ENCODE measurements around the gene TCF12.
A peak's percentile ranks its signal among the peaks of the same experiment; 100 is the strongest.

Gene TCF12

DNA sequence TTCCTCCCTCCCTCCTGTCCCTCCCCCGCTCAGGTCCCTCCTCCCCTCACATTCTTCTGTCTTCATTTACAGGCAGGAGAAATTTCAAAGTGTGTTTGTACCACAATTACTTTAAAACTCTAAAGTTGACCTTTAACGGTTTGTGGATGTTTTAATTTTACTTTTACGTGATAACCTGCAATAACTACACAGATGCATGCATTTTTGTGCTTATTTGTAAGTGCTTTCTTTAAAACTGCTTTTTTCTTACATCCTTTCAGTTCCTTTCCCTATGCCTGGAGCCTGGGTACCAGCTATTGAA is 406.1 kb downstream of the TCF12 start:
- DNase-seq, result no peak

DNA sequence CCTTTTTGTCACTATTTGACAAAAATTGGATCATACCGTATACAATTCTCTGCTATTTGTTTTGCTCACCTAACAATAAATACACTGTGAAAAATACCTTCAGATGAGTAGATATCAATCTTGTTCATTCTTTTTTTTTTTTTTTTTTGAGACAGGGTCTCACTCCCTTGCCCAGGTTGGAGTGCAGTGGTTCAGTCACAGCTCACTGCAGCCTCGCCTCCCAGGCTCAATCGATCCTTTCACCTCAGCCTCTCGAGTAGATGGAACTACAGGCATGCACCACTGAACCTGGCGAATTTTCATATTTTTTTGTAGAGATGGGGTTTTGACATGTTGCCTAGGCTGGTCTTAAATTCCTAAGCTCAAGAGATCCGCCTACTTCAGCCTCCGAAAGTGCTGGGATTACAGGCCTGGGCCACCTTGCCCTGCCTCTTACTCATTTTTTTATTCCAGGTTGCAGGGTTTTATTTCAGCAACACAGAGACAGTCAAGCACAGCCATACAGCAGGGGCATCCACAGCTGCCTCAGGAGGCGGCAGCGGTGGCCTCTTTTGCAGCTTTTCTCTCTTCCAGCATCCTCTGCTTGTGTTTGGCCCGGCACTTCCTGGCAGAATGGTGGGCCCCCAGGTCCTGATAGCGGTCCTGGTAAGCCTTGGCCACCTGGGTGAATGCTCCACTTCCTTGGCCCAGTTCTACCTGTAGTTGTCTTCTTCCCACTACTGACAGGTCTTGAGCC is 406.7 kb downstream of the TCF12 start:
- no peak for DNase-seq

DNA sequence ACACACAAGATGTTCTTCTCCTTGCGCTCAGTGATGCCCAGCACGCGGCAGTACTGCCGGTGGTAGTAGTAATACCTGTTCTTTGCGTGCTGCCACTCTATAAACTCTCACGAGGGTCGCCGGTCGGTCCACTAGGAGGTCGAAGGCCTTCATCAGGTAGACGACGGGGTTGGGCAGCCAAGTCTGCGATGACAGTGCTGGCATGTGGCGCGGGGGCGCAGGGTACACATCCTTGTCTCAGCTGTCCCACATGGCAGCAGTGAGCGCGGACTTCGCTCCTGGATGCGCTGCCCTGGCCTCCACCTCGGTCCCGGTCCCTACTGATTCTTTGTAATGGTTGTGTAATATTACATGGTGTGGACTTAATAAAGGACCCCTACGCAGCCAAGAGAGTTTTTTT is 407.8 kb downstream of the TCF12 start:
- no peak for DNase-seq

DNA sequence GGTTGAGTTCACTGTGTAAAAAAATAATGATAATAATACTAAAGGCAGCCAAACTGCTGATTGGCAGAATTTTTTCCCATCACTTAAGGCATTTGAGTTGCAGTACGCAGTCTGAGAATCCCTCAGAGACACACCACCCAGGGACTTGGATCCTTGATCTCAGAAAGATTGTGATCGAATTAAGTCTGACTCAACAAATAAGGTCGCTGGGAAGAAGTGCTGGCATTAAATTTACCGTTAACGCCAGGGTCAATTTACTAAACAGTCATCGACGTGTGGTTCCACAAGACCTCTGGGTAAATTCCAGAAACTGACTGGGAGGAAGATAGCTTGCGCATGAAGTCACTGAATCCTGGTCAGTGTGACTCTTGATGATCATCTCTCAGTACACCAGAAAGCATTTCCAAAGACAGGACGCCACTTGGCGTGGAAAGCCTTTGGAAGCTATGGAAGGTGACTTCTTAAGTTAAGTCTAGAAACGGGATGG is 409.6 kb downstream of the TCF12 start:
- DNase-seq, result no peak

DNA sequence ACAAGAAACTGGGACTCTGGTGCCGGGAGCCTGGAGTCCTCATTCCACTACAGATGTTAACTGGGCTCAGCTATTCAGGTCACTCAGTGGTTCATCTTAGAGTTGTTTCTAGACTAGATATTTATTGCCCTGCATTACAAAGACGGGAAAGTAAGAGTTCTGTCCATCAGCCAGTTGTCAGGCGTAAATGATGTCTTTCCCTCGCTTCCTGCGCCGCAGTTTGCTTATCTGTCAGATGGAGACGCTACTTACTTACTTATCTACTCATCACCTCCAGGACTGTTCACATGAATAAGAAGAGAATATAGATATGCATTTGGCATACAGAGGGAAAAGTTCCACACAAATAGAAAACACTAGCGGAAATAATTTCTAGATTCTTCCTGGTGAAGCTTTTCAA is 410.0 kb downstream of the TCF12 start:
- DNase-seq, result no peak

DNA sequence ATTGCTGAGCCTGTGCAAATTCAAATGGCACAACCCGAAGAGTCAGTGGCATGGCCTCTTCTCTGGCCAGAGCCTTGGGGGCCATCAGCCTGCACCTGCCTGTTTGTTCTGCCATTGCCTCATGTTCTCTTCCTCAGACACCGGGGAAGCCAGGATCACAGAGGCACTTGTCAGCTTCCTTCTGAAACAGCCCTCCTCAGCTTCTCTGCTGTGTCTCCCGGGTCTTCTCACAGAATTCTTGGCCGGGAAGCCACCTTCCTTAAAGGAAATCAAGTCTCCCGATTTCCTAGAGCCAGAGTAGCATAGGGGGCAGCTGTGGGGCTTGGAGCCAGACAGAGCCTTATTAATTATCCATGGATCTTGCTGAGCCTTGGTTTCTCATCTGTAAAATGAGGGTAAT is 410.5 kb downstream of the TCF12 start:
- DNase-seq, result no peak

DNA sequence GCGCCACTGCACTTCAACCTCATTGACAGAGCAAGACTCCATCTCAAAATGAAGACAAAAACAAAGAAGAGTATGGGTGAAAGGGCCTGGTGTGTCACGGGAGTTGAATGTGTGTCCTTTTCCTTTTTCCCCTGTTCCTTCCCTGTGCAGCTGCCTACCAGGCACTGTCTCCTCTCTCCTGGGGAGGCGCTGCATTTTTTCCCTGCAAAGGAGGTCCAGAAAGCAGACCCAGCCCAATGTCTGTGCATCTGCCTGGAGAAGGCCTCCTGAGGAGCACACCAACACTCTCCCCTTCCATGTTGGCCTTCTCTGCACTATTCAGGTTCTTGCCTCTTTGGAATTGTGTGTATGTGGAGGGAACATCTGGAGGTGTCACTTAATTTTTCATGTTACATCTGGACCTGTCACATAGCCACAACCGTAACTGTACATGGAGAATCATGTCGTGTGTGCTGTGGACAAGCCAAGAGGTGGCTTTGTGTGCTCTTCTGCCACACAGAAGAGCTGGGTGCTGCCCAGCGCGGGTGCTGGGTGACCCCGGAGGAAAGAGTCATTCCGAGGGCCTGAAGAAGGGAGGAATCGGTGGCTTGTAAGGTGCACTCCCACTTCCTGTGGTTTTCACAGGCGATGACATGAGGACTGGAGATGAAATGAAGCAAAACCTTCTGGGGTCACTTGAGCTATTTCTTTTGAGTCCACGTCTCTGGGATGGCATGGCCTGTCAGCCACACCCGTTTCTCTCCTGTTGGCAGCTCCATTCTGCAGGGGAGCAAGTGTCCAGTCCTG is 411.3 kb downstream of the TCF12 start:
- DNase-seq, result no peak

DNA sequence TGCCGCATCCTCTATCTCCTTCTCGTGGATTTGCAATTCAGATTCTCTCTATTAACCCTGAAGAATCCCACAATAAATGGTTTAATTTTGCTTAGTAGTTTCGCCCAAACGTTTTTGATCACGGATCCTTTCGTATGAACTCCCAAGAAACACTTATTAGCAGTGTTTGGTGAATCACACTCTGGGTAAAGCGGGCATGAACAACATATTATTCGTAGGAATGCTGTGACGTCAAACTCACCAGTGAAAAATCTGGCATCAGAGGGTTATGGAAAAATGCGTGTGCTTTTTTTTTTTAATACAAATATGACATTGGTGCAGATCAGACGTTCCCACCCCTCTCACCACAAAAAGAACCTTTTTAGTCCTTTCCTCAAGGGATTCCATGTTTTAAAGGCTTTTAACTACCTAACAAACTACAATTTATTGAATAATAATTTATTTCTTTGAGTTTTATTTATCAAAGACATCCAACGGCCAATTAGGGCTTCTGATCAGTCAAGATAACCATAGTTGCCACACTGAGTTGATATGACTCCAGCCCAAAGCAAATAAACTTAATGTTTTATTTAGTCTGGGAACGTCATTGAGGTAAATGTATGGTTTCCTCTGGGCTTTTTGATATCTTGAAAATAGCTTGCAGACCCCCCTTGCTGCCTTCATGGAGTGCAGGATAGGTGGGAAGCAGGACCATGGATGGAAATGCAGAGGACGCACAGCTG is 412.3 kb downstream of the TCF12 start:
- no peak for DNase-seq

DNA sequence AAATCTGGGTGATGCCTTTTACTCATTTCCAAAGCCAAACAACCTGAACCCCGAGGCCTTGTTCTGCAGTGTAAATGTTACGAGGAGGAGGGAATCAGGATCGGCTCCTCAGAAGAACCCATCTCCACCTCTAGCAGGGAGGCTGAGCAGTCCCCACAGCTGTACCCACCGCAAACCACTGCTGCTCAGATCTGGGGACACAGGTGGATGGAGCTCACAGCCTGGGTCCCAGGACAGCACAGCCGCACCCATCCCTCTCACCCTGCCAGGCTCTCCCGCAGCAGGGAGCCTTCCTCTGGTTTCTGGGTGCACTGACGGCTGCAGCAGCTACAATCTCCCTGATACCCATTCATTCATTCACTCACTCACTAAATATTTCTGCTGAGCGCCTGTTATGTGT is 413.9 kb downstream of the TCF12 start:
- no peak for DNase-seq

DNA sequence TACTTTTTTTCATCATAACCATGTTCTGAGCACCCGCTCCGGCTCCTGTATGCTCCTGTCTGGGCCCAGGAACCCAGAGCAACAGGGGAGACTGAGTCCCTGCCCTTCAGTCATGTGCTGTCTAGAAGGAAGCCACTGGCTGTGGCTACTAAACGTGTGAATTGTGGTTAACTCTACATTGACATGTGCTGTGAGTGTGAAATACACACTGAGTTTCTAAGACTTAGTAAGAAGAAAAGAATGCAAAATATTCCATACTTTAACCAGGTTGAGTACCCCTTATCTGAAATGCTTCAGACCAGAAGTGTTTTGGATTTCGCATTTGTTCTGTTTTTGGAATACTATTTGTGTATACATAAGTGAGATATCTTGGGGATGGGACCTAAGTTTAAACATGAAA is 415.0 kb downstream of the TCF12 start:
- DNase-seq, result no peak

DNA sequence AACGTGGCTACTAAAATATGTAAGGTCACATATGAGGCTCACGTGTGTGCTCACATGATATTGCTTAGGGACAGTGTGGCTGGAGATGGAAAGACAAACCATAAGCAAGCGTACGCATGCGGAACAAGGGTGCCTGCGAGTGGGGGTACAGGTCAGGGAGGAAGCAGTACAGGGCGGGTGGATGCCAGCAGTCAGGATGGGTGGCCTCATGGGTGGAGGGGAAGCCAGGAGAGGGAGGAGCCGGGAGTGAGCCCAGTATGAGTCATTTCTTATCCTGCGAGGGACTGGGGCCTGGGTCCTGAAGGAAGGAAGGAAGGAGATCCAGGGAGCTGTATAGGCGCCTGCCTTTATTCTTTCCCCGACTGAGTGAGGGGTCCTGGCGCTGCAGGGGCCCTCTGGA is 415.8 kb downstream of the TCF12 start:
- DNase-seq, result no peak

DNA sequence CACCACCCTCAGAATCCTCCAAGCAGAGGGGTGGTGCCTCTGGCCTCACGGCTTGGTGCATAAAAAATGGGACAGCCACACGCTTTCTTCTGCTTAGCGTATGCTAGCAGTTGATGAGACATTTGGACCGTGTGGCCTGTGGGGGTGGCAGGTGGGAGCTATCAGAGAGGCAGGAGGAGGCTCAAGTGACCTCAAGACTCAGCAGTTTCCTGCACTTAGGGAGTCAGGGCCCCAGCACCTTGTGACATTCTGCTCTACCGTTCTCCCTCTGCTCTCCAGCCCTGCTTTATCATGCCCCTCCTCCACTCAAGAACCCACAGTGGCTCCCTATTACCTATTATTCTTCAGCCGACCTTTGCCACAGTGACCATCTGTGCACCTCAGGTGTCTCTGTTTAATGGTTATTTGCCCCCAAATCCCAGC is 416.9 kb downstream of the TCF12 start:
- DNase-seq, result no peak

DNA sequence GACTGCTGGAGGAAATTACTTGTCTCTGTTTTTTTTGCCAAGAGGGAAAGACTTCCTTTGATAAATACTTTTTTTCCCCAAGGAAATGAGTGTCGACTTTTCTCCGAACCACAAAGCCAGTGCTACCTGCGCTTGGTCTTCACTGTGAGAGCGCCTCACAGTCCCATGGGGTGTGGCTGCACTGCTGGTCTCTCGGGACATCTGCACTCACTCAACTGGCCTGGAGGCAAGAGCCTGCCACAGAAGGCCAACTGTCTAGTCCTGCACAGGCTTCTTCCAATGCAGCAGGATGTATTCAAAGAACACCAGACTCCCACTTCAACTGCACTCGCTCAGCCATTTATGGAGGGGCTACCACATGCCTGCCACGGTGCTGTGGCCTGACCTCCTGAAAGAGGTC is 417.3 kb downstream of the TCF12 start:
- no peak for DNase-seq

DNA sequence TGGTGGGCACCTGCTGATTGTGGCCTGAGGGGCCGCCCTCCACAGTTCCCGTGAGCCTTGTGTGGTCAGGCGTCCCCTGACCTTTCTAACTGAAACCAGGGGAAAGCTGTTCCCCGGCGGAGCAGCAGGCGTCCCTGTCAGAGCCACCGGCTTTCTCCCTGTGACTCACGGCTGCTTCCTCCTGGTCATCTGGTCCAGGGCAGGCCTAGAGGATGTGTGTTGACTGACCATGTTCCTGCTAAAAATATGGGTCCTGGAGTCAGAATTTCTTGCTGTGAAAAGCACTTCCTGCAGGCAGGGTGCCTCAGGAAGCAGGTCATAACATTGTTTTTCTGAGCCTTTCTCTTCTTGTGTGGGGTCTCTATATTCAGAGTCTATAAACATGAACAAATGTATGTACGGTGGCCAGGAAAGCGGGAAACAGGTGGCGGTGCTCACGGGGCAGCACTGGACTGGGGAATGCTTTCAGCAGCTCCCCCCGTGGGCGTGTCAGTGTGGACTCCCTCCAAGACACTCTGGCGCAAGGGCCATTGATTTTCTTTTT is 419.5 kb downstream of the TCF12 start:
- DNase-seq, result peak; percentile 72

DNA sequence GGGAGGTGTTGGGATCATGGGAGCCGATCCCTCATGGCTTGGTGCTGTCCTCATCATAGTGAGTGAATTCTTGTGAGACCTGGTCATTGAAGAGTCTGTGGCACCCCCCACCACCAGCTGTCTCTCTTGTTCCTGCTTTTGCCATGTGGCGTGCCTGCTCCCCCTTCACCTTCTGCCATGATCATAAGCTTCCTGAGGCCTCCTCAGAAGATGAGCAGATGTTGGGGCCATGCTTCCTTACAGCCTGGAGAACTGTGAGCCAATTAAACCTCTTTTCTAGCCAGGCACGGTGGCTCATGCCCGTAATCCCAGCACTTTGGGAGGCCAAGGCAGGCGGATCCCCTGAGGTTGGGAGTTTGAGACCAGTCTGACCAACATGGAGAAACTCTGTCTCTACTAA is 420.9 kb downstream of the TCF12 start:
- DNase-seq, result no peak

All from right hindlimb (tissue), 1 donor.